Middle frontal gyrus (tissue), 1 donor: ENCODE data around the gene USP54.

Source experiments
- DNase-seq: peaks from one replicate; pipeline ENCODE4 v3.0.0-alpha.2; 2015; ENCODE audit warnings: low spot score; ENCODE audit errors: extremely low spot score

USP54 gene

GRCh38 chr10:73478636-73479035 lies 112.5 kb downstream of the USP54 start:
- DNase-seq = no peak

- DNase-seq = no peak
Measured at GRCh38 chr10:73471226-73471625, 119.9 kb downstream of the USP54 start.

- DNase-seq = no peak
Measured at GRCh38 chr10:73469579-73469978, 121.6 kb downstream of the USP54 start.

- no peak for DNase-seq
Measured at GRCh38 chr10:73467206-73467605, 123.9 kb downstream of the USP54 start.

GRCh38 chr10:73465978-73466726 lies 125.0 kb downstream of the USP54 start:
- no peak for DNase-seq

- DNase-seq = no peak
Measured at GRCh38 chr10:73460897-73461296, 130.2 kb downstream of the USP54 start.

GRCh38 chr10:73459683-73460314 lies 131.3 kb downstream of the USP54 start:
- no peak for DNase-seq

GRCh38 chr10:73456187-73456890 lies 134.8 kb downstream of the USP54 start:
- no peak for DNase-seq

- DNase-seq = no peak
Measured at GRCh38 chr10:73449113-73449512, 142.0 kb downstream of the USP54 start.

GRCh38 chr10:73448384-73448783 lies 142.8 kb downstream of the USP54 start:
- no peak for DNase-seq
